ENCODE data around the gene ALG2.

ALG2 gene

DNA sequence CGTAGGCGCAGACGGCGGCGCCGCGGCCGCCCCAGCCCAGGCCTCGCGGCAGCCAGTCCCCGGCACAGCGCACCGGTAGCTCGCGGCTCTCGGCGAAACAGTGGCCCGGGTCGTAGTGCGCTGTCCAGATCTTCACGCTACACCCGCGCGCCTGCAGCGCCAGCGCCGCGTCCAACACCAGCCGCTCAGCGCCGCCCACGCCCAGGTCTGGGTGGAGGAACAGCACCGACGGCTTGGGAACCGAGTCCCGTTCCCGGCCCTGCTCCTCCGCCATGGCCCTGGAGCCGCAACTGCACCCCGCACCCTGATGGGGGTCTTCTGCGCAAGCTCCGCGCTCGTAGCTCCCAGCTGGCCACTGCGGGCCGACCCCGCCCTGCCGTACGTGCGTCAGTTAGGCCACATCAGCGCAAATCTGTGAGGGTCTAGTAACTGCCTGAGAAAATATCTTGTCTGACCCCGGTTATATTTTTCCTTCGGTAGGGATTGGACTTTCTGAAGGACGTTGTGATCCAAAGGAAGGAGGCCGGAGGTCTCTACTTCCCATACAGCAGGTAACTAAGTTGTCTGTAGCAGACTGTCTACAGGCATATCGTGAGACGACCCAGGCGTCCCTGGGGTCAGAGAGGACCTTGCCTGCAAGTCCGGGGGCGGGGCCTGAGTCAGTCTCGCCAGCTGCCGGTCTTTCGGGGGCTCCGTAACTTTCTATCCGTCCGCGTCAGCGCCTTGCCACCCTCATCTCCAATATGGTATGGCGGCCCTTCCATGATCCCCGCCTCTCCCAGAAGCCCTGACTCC lies at the start of gene ALG2, which contains the start of gene SEC61B:
Gene ALG2 (minus strand): TSS at position 322 of the 795 bp plus-strand sequence. CDS start 48 bp downstream, at position 274.
Gene SEC61B (plus strand): TSS at position 662 of the 795 bp plus-strand sequence. CDS start 82 bp downstream, at position 744.
- DNase-seq (ENCODE audit: low read depth, low spot score) = peak; percentile 88
- H3K9me3 ChIP-seq (ENCODE audit: insufficient read depth, low read length) = no peaks in the 10 kb centered on the region
- TF ChIP-seq SUZ12 (IDR thresholded peaks at IDR 0.05; ENCODE audit: extremely low read depth, insufficient read depth, insufficient read length) = no peak
- peak; percentile 48 for TF ChIP-seq YY1 (IDR thresholded peaks at IDR 0.05; ENCODE audit: insufficient read depth, insufficient read length)
- H3K4me3 ChIP-seq (ENCODE audit: insufficient read length, low read depth) = peak within 1 kb of the TSS; percentile 99
- H3K27me3 ChIP-seq (ENCODE audit: insufficient read depth, insufficient read length) = no peaks in the 10 kb centered on the region
- no peaks in the 10 kb centered on the region for H3K4me1 ChIP-seq (ENCODE audit: insufficient read depth, insufficient read length)
- peaks cover 70% of the 10 kb centered on the region for H3K36me3 ChIP-seq (ENCODE audit: insufficient read depth, insufficient read length, low read length)
- H3K9ac ChIP-seq (ENCODE audit: insufficient read length, low read depth) = peak within 1 kb of the TSS; percentile 100

DNA sequence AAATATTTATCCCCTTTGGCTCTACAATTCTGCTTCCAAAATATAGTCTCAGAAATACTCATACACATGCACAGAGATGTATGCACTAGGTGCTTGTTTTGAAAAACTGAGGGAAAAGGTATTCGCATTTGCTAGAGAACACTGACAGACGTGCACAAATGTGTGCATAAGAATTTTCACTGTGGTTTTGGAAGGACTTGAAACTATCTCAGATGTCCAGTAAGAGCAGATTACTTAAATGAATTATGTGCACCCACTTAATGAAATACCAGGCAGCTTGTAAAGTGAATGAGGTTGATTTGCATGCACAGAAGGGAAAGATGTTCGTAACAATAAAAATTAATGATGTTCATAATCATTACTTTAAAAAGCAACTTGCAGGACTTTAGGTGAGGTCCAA lies 48.7 kb upstream of the ALG2 start:
- TF ChIP-seq ZNF274 (IDR thresholded peaks at IDR 0.05; ENCODE audit: low read depth, low read length) (no peak), SUZ12 (IDR thresholded peaks at IDR 0.05; ENCODE audit: extremely low read depth, insufficient read depth, insufficient read length) (no peak), YY1 (IDR thresholded peaks at IDR 0.05; ENCODE audit: insufficient read depth, insufficient read length) (no peak)
- H3K4me1 ChIP-seq (ENCODE audit: insufficient read depth, insufficient read length) = no peaks in the 10 kb centered on the region
- no peak for DNase-seq (ENCODE audit: low read depth, low spot score)
- no peaks in the 10 kb centered on the region for H3K27me3 ChIP-seq (ENCODE audit: insufficient read depth, insufficient read length)
- no peaks in the 10 kb centered on the region for H3K36me3 ChIP-seq (ENCODE audit: insufficient read depth, insufficient read length, low read length)
- H3K9me3 ChIP-seq (ENCODE audit: insufficient read depth, low read length) = no peaks in the 10 kb centered on the region
- H3K9ac ChIP-seq (ENCODE audit: insufficient read length, low read depth) = no peak overlapping the region
- H3K4me3 ChIP-seq (ENCODE audit: insufficient read length, low read depth) = no peak overlapping the region

DNA sequence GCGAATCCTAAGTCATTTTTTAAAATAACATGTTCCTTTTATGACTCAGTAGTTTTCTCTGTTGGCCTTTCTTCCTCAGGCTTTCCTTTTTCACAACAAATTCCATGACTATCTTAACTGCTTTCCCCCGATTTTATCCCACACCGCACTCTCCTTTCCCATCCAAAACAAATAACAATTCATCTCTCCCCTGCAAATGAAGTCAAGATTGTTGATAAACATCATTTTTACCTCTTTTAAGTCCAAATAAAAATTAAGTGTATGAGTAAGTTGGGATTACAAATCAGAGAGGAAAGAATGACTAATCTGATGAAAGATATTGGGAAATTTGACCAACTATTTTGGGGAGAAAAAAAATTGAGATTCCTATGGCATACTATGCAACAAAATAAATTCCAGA lies 47.7 kb upstream of the ALG2 start:
- no peaks in the 10 kb centered on the region for H3K27me3 ChIP-seq (ENCODE audit: insufficient read depth, insufficient read length)
- no peak for DNase-seq (ENCODE audit: low read depth, low spot score)
- no peaks in the 10 kb centered on the region for H3K36me3 ChIP-seq (ENCODE audit: insufficient read depth, insufficient read length, low read length)
- H3K4me3 ChIP-seq (ENCODE audit: insufficient read length, low read depth) = no peak overlapping the region
- H3K9me3 ChIP-seq (ENCODE audit: insufficient read depth, low read length) = no peaks in the 10 kb centered on the region
- no peak for TF ChIP-seq SUZ12 (IDR thresholded peaks at IDR 0.05; ENCODE audit: extremely low read depth, insufficient read depth, insufficient read length)
- no peak for TF ChIP-seq YY1 (IDR thresholded peaks at IDR 0.05; ENCODE audit: insufficient read depth, insufficient read length)
- TF ChIP-seq ZNF274 (IDR thresholded peaks at IDR 0.05; ENCODE audit: low read depth, low read length) = no peak
- H3K4me1 ChIP-seq (ENCODE audit: insufficient read depth, insufficient read length) = no peaks in the 10 kb centered on the region
- H3K9ac ChIP-seq (ENCODE audit: insufficient read length, low read depth) = no peak overlapping the region

DNA sequence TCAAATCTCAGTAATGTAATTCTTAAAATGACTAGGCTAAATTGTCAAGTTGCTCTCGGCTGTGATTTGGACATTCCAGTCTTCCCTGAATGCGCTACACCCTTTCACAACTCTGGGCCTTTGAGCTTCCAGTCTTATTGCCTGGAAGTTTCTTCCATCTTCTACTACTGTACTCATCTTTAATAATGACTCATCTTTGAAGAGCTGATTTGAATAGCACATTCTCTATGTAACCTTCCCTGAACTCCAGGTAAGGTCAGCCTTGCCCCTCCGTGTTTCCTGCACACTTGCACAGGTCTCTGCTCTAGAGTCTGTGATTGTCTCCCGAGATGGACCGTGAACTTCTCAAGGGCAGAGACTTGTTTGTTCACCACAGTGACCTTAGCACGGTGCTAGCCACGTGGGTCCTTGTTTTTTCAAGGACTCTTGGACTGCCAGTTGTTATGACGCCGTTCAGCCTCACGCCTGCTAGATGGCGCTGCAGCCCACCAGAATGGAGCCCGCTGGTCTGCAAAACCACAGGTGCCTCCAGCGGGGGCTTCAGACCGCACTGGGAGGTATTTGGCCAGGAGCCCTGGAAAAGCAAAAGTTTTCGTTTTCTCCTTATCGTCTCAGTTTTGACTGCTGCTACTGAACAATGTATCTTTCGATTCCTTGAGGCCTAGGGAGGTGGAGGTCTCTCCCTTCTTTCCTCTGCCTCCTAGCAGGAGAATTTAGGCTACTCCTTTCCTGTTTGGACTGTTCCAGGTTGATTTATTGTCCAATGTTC lies 44.7 kb upstream of the ALG2 start:
- no peak overlapping the region for H3K9ac ChIP-seq (ENCODE audit: insufficient read length, low read depth)
- DNase-seq (ENCODE audit: low read depth, low spot score) = peak; percentile 83
- H3K36me3 ChIP-seq (ENCODE audit: insufficient read depth, insufficient read length, low read length) = no peaks in the 10 kb centered on the region
- no peak for TF ChIP-seq ZNF274 (IDR thresholded peaks at IDR 0.05; ENCODE audit: low read depth, low read length)
- TF ChIP-seq SUZ12 (IDR thresholded peaks at IDR 0.05; ENCODE audit: extremely low read depth, insufficient read depth, insufficient read length) = no peak
- no peak for TF ChIP-seq YY1 (IDR thresholded peaks at IDR 0.05; ENCODE audit: insufficient read depth, insufficient read length)
- H3K27me3 ChIP-seq (ENCODE audit: insufficient read depth, insufficient read length) = no peaks in the 10 kb centered on the region
- H3K9me3 ChIP-seq (ENCODE audit: insufficient read depth, low read length) = no peaks in the 10 kb centered on the region
- H3K4me1 ChIP-seq (ENCODE audit: insufficient read depth, insufficient read length) = no peaks in the 10 kb centered on the region
- no peak overlapping the region for H3K4me3 ChIP-seq (ENCODE audit: insufficient read length, low read depth)

GRCh38 chr9:99265691-99266090 lies 43.9 kb upstream of the ALG2 start:
- Histone ChIP-seq H3K36me3 (ENCODE audit: insufficient read depth, insufficient read length, low read length) (no peaks in the 10 kb centered on the region), H3K27me3 (ENCODE audit: insufficient read depth, insufficient read length) (no peaks in the 10 kb centered on the region), H3K4me1 (ENCODE audit: insufficient read depth, insufficient read length) (no peaks in the 10 kb centered on the region), H3K4me3 (ENCODE audit: insufficient read length, low read depth) (no peak overlapping the region), H3K9ac (ENCODE audit: insufficient read length, low read depth) (no peak overlapping the region), H3K9me3 (ENCODE audit: insufficient read depth, low read length) (no peaks in the 10 kb centered on the region)
- TF ChIP-seq YY1 (IDR thresholded peaks at IDR 0.05; ENCODE audit: insufficient read depth, insufficient read length) = no peak
- DNase-seq (ENCODE audit: low read depth, low spot score) = no peak

GRCh38 chr9:99264070-99264680 lies 42.4 kb upstream of the ALG2 start:
- no peak for DNase-seq (ENCODE audit: low read depth, low spot score)
- Histone ChIP-seq H3K4me3 (ENCODE audit: insufficient read length, low read depth) (no peak overlapping the region), H3K4me1 (ENCODE audit: insufficient read depth, insufficient read length) (peaks cover 3% of the 10 kb centered on the region), H3K36me3 (ENCODE audit: insufficient read depth, insufficient read length, low read length) (no peaks in the 10 kb centered on the region), H3K9ac (ENCODE audit: insufficient read length, low read depth) (no peak overlapping the region), H3K27me3 (ENCODE audit: insufficient read depth, insufficient read length) (no peaks in the 10 kb centered on the region), H3K9me3 (ENCODE audit: insufficient read depth, low read length) (no peaks in the 10 kb centered on the region)
- TF ChIP-seq ZNF274 (IDR thresholded peaks at IDR 0.05; ENCODE audit: low read depth, low read length) (no peak), SUZ12 (IDR thresholded peaks at IDR 0.05; ENCODE audit: extremely low read depth, insufficient read depth, insufficient read length) (no peak), YY1 (IDR thresholded peaks at IDR 0.05; ENCODE audit: insufficient read depth, insufficient read length) (no peak)

GRCh38 chr9:99262949-99263418 lies 41.2 kb upstream of the ALG2 start:
- TF ChIP-seq YY1 (IDR thresholded peaks at IDR 0.05; ENCODE audit: insufficient read depth, insufficient read length) (no peak), ZNF274 (IDR thresholded peaks at IDR 0.05; ENCODE audit: low read depth, low read length) (no peak)
- no peaks in the 10 kb centered on the region for H3K9me3 ChIP-seq (ENCODE audit: insufficient read depth, low read length)
- peaks cover 5% of the 10 kb centered on the region for H3K4me1 ChIP-seq (ENCODE audit: insufficient read depth, insufficient read length)
- DNase-seq (ENCODE audit: low read depth, low spot score) = no peak
- H3K27me3 ChIP-seq (ENCODE audit: insufficient read depth, insufficient read length) = no peaks in the 10 kb centered on the region
- H3K4me3 ChIP-seq (ENCODE audit: insufficient read length, low read depth) = no peak overlapping the region
- no peaks in the 10 kb centered on the region for H3K36me3 ChIP-seq (ENCODE audit: insufficient read depth, insufficient read length, low read length)
- no peak overlapping the region for H3K9ac ChIP-seq (ENCODE audit: insufficient read length, low read depth)
